Endothelial cell of umbilical vein (primary cell): ENCODE data around the gene ADAM8.

ENCODE experiments used
- POLR2A ChIP-seq: IDR thresholded peaks from 2 replicates; pipeline ENCODE4 v1.6.1; 2012; ENCODE audit warnings: low read depth, mild to moderate bottlenecking, control low read depth, low read length
- POLR2AphosphoS5 ChIP-seq: IDR thresholded peaks from 2 replicates; pipeline ENCODE4 v1.6.1; 2012; ENCODE audit warnings: low read depth, mild to moderate bottlenecking, control low read depth, low read length, moderate library complexity; ENCODE audit not compliant: insufficient read depth

DNA sequence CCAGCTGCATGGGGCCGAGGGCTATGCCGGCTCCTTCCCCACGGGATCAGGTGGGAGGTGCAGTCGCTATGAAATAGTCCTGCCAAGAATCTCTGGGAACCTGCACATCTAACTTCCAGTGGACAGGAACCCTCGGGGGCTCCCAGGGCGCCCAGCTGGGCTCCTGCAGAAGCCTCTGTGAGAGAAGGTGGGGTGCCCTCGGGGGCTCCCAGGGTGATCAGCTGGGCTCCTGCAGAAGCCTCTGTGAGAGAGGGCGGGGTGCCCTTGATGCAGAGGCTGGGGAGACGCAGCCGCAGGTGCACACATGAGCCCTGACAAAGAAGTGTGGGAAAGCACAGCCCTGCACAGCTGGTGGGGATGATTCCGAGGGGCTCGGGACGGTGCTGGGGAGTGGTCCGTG is 33.1 kb downstream of the ADAM8 start:
- no peak for TF ChIP-seq POLR2AphosphoS5
- TF ChIP-seq POLR2A: no peak
